ENCODE data around the gene ITGA11. TPM values are rescaled to one million over a fixed set of nuclear protein-coding genes. Genes with fewer than 3 reads are reported as not detected.

Gene ITGA11
- total and polyA plus RNA-seq, 2 of the 4 experiments (the other 2 are of a cell fraction) = 4.1 to 6.6 TPM

GRCh38 chr15:68425428-68426060 lies 6.4 kb downstream of the ITGA11 start:
- H2AFZ ChIP-seq (replicated peaks; ENCODE audit: low read length, poor library complexity) = no peak overlapping the region
- H4K5ac ChIP-seq (ENCODE audit: low read depth, low read length) = no peak overlapping the region
- POLR2A ChIA-PET (ENCODE audit: unreplicated experiment) = no interaction called here
- no peak overlapping the region for H2AK9ac ChIP-seq (replicated peaks; ENCODE audit: low read depth, low read length, poor library complexity)
- H4K91ac ChIP-seq (ENCODE audit: insufficient read depth, low read depth, low read length) = no peak overlapping the region
- no CpG with 5 or more reads among the region's 9 CpGs for WGBS, 2 experiments (ENCODE audit: extremely low coverage in 2 of 2, insufficient read length in 1 of 2)
- H3K9ac ChIP-seq (ENCODE audit: low read depth, low read length) = no peak overlapping the region
- no peak overlapping the region for H3K4me2 ChIP-seq (ENCODE audit: low read depth, low read length)
- H3K18ac ChIP-seq (ENCODE audit: low read depth, low read length) = no peak overlapping the region
- peaks cover 4 to 79% of the 10 kb centered on the region in 2 experiments; a peak in 3 of 4 replicates for H3K79me1 ChIP-seq (ENCODE audit: low read depth in 1 of 2, low read length in 2 of 2)
- no peak overlapping the region; the same call in 1 of the 2 replicates for H2AK5ac ChIP-seq (ENCODE audit: low read depth, low read length)
- ATAC-seq (ENCODE audit: low read depth) (no peak), DNase-seq (no peak)
- H3K23ac ChIP-seq (ENCODE audit: low read depth, low read length) = no peak overlapping the region
- H3K56ac ChIP-seq (ENCODE audit: extremely low read depth, insufficient read depth, low read length) = no peak overlapping the region
- no peak overlapping the region for H3K14ac ChIP-seq (replicated peaks; ENCODE audit: low read depth, low read length)
- TF ChIP-seq MXI1 (IDR thresholded peaks at IDR 0.05; ENCODE audit: borderline replicate concordance, low read depth, low read length) (no peak), RAD21 (IDR thresholded peaks at IDR 0.05; ENCODE audit: low read length) (no peak), RFX5 (IDR thresholded peaks at IDR 0.05; ENCODE audit: low read depth, low read length) (no peak), BHLHE40 (IDR thresholded peaks at IDR 0.05; ENCODE audit: low read depth, low read length) (no peak), NFE2L2 (IDR thresholded peaks at IDR 0.05; ENCODE audit: low read depth, low read length) (no peak), CEBPB (IDR thresholded peaks at IDR 0.05; ENCODE audit: low read depth, low read length) (no peak), FOS (IDR thresholded peaks at IDR 0.05; ENCODE audit: low read depth, low read length) (no peak), MAFK (IDR thresholded peaks at IDR 0.05; ENCODE audit: low read depth, low read length) (no peak), USF2 (IDR thresholded peaks at IDR 0.05; ENCODE audit: low read depth, low read length) (no peak), CTCF (conservative IDR thresholded peaks at IDR 0.05; ENCODE audit: low read depth, low read length) (no peak), MAZ (IDR thresholded peaks at IDR 0.05; ENCODE audit: borderline replicate concordance, low read depth, low read length) (no peak), ELK1 (IDR thresholded peaks at IDR 0.05; ENCODE audit: borderline replicate concordance, low read depth, low read length) (no peak), POLR2A (IDR thresholded peaks at IDR 0.05; ENCODE audit: low read depth, low read length) (no peak), SMC3 (IDR thresholded peaks at IDR 0.05; ENCODE audit: low read depth, low read length) (no peak), CHD1 (IDR thresholded peaks at IDR 0.05; ENCODE audit: low read depth, low read length) (no peak), RCOR1 (IDR thresholded peaks at IDR 0.05; ENCODE audit: insufficient replicate concordance, low read length) (no peak)
- H4K8ac ChIP-seq (ENCODE audit: low read depth in 2 of 2, low read length in 2 of 2) = no peak overlapping the region
- H3K4ac ChIP-seq (ENCODE audit: low read depth, low read length) = no peak overlapping the region; the same call in 1 of the 2 replicates
- no peak overlapping the region for H3K4me3 ChIP-seq (ENCODE audit: insufficient read depth, low read depth, low read length)
- in situ Hi-C loops (cut with MboI; ENCODE audit: low sequenced_read_pairs) (no loop called here), intact Hi-C loops (cut with micrococcal nuclease) (no loop called here), dilution Hi-C loops (cut with HindIII; ENCODE audit: low sequenced_read_pairs, unreplicated experiment) (no loop called here)
- CTCF ChIA-PET = no interaction called here
- BruUV-seq (replicated peaks) = no TSS peak
- no peak overlapping the region for H2BK15ac ChIP-seq (ENCODE audit: low read depth, low read length)
- H4K20me1 ChIP-seq (ENCODE audit: insufficient read depth, low read length) = peaks cover 34% of the 10 kb centered on the region; the same call in 1 of the 2 replicates
- no peak overlapping the region for H2BK20ac ChIP-seq (ENCODE audit: low read depth, low read length)
- H3K4me1 ChIP-seq (ENCODE audit: control insufficient read depth, insufficient read depth, low read length) = peaks cover 21% of the 10 kb centered on the region
- no peaks in the 10 kb centered on the region for H3K36me3 ChIP-seq (ENCODE audit: control insufficient read depth, insufficient read depth, low read length)
- H2BK5ac ChIP-seq (ENCODE audit: low read depth, low read length, poor library complexity, severe bottlenecking) = no peak overlapping the region
- peaks cover 5% of the 10 kb centered on the region; the same call in 1 of the 2 replicates for H3K27me3 ChIP-seq (ENCODE audit: control insufficient read depth, insufficient read depth, low read length)
- H2BK120ac ChIP-seq (ENCODE audit: low read depth, low read length) = no peak overlapping the region
- peaks cover 24% of the 10 kb centered on the region for H3K9me1 ChIP-seq (ENCODE audit: insufficient read depth, low read length)
- no peak overlapping the region for H3K27ac ChIP-seq (ENCODE audit: insufficient read depth, low read length)
- no peaks in the 10 kb centered on the region for H3K9me3 ChIP-seq (ENCODE audit: control insufficient read depth, insufficient read depth, low read length)

All from IMR-90 (cell line).